ENCODE measurements around the gene LYRM2. TPM values are rescaled to one million over a fixed set of nuclear protein-coding genes. Genes with fewer than 3 reads are reported as not detected.

LYRM2 gene
- total RNA-seq, 1 donor from 2014 or later, result 29.8 TPM

DNA sequence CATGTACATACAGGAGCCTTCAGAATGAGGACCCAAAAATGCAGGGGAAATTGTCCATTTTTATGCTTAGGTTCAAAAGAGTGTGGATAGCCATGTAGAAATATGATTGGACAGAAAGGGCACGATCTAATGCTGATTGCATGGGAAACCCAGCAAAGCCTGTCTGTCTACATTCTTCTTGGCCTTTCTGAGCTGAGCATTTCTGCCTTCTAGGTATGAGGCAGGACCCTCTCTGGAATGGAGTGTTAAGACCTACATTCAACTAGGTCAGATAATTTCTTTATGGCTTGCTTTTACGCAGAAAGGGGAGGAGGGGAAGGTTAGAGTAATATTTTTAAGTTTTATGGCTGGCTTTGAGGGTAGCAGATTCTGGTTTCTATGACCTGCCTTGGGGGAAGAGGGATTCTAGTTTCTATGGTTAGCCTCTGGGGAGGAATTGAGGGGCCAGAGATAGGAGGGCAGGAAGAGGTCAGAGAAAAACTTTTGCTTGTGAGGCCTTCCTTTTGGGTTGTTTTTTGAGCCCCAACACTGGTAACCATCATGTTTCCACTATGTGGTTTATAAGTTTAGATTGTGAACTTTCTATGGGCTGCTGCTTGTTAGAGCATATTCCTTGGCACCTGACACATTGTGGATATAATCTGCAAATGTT lies 63.5 kb downstream of the LYRM2 start:
- peaks cover 11% of the 10 kb centered on the region for H3K9me3 Mint-ChIP-seq
- peak overlapping the region; percentile 95 for H3K27ac Mint-ChIP-seq
- peaks cover 12% of the 10 kb centered on the region for H3K36me3 Mint-ChIP-seq
- H3K27me3 Mint-ChIP-seq (ENCODE audit: low read depth), result no peaks in the 10 kb centered on the region
- DNase-seq (ENCODE audit: low spot score in 2 of 2, unreplicated experiment in 2 of 2), result no peak
- peaks cover 25% of the 10 kb centered on the region for H3K4me1 Mint-ChIP-seq
- TF ChIP-seq, protein P1, sequence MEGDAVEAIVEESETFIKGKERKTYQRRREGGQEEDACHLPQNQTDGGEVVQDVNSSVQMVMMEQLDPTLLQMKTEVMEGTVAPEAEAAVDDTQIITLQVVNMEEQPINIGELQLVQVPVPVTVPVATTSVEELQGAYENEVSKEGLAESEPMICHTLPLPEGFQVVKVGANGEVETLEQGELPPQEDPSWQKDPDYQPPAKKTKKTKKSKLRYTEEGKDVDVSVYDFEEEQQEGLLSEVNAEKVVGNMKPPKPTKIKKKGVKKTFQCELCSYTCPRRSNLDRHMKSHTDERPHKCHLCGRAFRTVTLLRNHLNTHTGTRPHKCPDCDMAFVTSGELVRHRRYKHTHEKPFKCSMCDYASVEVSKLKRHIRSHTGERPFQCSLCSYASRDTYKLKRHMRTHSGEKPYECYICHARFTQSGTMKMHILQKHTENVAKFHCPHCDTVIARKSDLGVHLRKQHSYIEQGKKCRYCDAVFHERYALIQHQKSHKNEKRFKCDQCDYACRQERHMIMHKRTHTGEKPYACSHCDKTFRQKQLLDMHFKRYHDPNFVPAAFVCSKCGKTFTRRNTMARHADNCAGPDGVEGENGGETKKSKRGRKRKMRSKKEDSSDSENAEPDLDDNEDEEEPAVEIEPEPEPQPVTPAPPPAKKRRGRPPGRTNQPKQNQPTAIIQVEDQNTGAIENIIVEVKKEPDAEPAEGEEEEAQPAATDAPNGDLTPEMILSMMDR (IDR thresholded peaks at IDR 0.05; ENCODE audit: unreplicated experiment), result no peak
- peak overlapping the region; percentile 16 for H3K4me3 Mint-ChIP-seq

DNA sequence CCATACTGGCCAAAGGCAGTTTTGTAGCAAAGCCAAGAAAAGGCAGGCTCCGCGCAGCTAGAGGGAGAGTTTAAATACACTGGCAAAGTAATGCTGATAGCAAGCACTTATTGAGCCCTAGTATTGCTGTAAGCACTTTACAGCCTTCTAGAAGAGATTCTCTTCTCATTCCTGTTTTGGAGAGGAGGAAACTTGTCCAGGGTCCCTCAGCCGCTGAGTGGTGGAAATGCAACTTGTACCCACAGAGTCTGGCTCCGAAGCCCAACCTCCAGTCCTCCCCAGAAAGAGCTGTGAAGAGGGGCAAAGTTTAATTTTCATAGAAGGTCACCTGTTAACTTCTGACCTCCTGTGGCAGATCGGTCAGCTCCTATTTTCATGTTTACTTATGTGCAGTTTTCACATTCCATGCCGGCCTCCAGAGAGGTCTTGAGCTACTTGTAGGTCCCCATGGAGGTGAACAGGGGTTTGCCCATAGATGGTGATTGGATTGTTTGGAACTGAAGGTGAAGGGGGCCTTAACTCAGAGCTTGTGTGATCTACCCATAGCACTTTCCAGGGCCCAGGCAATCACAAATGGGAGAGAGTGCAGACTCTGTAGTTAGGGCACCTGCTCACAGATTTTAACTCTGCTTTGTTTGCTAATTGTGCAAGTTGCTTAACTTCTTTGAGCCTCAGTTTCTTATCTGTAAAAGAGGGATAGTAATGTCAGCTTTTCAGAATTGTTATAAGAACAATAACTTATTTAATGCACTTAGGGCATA lies 70.7 kb downstream of the LYRM2 start:
- TF ChIP-seq, protein P1 (IDR thresholded peaks at IDR 0.05; ENCODE audit: unreplicated experiment), result no peak
- H3K36me3 Mint-ChIP-seq, result peaks cover 13% of the 10 kb centered on the region
- peaks cover 11% of the 10 kb centered on the region for H3K9me3 Mint-ChIP-seq
- no peak overlapping the region for H3K27ac Mint-ChIP-seq
- H3K4me3 Mint-ChIP-seq, result no peak overlapping the region
- peaks cover 9% of the 10 kb centered on the region for H3K4me1 Mint-ChIP-seq
- no peaks in the 10 kb centered on the region for H3K27me3 Mint-ChIP-seq (ENCODE audit: low read depth)
- no peak for DNase-seq (ENCODE audit: low spot score in 2 of 2, unreplicated experiment in 2 of 2)

DNA sequence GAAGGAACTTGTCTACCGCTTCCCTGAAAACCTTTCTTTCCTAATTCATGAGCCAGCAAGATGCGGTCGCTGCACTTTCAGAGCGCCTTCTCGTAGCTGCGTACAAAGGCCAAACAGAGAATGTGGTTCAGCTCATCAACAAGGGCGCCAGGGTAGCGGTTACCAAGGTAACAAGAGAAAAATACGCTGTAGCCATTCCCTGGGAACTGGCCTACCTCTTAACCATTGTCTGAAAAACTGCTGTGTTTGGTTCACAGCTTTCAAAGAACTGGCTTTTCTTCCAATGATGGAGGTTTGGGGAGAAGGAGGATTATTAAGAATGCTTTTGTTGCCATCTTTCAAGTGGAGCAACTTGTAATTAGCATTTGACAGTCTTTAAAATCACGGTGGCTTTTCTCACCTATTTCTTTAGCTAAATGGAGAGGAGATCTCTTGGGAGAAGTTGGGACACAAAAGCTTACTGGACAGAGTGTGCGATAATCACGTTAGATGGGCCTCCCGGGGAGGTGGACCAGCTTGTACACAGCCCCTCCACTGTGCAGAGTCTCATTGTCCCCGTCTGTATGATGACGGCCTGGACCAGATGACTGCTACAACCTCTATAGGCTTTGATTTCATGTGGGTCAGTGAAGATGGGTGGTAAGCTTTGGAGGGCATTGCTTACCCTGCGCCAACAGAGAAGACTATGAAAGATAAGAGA lies 71.5 kb downstream of the LYRM2 start:
- Mint-ChIP-seq H3K4me1 (peaks cover 16% of the 10 kb centered on the region), H3K4me3 (no peak overlapping the region), H3K36me3 (peaks cover 13% of the 10 kb centered on the region), H3K27me3 (ENCODE audit: low read depth) (no peaks in the 10 kb centered on the region), H3K9me3 (peaks cover 11% of the 10 kb centered on the region), H3K27ac (no peak overlapping the region)
- no peak for DNase-seq (ENCODE audit: low spot score in 2 of 2, unreplicated experiment in 2 of 2)
- TF ChIP-seq, protein P1 (IDR thresholded peaks at IDR 0.05; ENCODE audit: unreplicated experiment), result no peak

DNA sequence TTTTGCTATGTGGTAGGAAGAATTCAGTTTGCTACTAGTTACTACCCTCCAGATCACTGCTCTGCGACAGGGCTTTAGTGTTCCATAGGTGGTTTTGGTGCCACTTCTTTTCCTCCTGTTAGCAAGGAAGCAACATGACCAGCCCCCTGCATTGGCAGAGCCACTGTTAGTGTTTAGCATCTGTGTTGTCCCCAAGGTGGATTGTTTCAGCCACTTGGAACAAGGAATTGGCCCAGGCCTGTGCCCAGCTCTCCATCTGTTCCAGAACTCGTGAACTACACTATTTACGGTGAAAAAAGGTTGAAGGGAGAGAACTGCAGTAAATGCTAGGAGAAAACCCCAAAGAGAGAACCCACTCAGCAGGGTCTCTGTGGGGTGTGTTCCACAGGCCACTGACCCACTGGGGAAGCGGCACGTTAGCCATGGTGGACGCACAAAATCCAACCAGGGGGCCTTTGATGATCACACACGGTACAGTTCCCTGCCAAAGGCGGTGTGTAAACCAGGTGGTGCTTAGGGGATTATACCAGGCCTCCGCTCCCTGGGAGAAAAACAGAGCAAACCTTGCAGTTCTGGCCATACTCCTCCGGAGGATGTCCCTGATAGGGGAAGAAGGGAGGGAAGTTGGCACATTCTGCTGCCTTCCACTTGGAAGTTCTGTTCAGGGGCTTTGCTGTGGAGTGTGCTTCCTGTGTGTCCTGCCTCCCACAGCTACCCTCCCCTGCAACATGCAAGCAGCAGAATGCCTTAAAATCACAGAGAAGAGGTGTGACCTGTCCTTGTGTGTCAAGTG lies 72.3 kb downstream of the LYRM2 start:
- Mint-ChIP-seq H3K4me3 (no peak overlapping the region), H3K27me3 (ENCODE audit: low read depth) (no peaks in the 10 kb centered on the region), H3K4me1 (peaks cover 19% of the 10 kb centered on the region), H3K27ac (no peak overlapping the region), H3K36me3 (peaks cover 9% of the 10 kb centered on the region), H3K9me3 (peaks cover 5% of the 10 kb centered on the region)
- DNase-seq (ENCODE audit: low spot score in 2 of 2, unreplicated experiment in 2 of 2), result no peak
- TF ChIP-seq, protein P1 (IDR thresholded peaks at IDR 0.05; ENCODE audit: unreplicated experiment), result no peak

DNA sequence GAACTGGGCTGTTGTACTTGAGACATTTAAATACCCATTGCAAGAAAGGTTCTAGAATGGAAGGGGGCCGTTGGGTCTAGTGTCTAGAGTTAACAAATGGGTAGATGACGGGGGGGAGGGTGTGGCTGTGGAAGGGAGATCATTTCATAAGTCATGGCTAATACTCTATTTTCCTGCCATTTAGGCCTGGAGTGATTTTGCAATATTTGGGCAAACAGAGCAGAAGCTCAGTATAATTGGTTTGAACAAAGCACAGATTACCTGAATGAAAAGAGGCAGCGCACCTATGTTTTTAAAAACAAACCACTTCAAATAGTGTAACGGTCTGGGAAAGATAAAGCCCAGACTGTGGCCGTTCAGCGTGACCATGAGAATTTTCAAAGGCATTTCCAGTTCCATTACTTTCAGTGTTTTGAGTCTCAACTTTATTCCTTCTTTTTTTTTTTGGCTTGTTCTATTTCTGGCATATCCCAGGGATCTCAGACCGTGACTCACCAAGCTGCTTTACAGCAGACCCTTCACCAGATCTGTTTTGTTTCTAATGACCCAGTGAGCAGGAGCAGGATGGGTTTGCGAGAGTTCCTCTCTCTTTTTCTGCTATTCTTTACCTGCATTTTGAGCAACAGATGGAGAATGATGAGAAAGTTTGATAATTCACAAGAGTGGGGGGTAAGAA lies 73.7 kb downstream of the LYRM2 start:
- Mint-ChIP-seq H3K27me3 (ENCODE audit: low read depth) (no peaks in the 10 kb centered on the region), H3K9me3 (no peaks in the 10 kb centered on the region), H3K4me3 (no peak overlapping the region), H3K27ac (peak overlapping the region; percentile 61), H3K36me3 (peaks cover 3% of the 10 kb centered on the region), H3K4me1 (peaks cover 19% of the 10 kb centered on the region)
- TF ChIP-seq, protein P1 (IDR thresholded peaks at IDR 0.05; ENCODE audit: unreplicated experiment), result no peak
- DNase-seq (ENCODE audit: low spot score in 2 of 2, unreplicated experiment in 2 of 2), result no peak

All from mesothelial cell of epicardium (in vitro differentiated cells).